NCI-H748 (cell line): ENCODE results near the gene CDH11.

Experiments
- DNase-seq: peaks from one replicate; lab custom pipeline; 2025; ENCODE audit not compliant: unreplicated experiment; lab: John Stamatoyannopoulos, UW

The CDH11 gene

DNA sequence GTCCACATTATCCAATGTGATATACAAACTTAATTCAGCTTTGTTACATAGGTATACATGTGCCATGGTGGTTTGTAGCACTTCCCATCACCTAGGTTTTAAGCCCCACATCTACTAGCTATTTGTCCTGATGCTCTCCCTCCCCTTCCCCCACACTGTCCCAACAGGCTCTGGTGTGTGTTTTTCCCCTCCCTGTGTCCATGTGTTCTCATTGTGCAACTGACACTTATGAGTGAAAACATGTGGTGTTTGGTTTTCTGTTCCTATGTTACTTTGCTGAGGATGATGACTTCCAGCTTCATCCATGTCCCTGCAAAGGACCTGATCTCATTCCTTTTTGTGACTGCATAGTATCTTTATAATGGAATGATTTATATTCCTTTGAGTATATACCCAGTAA lies 196.7 kb downstream of the CDH11 start:
- DNase-seq: no peak

- DNase-seq: no peak
Measured at GRCh38 chr16:64924086-64924485, 197.8 kb downstream of the CDH11 start.

DNA sequence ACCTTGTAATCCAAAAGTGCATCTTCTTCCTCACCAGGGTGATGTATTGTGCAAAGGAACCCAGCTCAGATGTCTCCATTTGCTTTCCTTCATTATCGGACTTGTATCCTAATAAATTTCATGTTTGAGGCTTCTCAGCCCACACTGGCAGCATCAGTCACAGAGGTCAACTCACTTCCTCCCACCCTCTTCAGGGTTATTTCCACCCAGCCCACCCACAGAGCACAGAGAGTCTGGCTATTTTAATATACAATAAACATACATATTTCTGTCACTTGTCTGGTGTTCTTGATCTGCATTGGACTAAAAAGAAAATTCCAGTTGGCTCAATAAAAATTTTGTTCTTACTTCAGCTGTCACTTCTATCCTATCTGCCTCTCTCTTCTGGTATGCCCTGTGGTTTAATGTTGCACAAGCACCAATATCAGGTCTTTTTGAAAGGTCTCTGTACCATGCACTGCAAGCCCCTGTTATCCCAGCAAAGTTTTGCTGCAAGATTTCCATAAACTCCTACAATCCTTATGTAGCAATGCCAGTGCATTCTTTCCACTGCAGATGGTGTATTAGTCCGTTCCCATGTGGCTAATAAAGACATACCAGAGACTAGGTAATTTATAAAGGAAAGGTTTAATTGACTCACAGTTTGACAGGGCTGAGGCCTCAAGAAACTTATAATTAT lies 201.8 kb downstream of the CDH11 start:
- no peak for DNase-seq

DNA sequence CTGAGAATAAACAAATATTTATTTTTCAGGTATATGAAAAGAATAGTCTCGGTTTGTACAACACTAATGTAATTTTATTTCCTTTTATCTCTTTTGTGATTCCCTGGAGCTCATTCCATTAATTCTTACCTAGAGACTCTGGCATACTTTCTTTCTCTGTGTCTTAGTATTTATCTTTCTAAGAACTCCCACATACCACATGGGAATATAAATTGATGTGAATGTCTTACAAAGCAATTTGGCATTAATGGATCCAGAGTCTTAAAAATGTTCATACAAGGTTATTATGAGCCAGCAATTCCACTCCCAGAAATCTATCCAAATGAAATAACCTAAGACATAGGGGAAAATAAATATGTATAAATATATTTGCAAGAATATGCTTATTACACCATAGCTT lies 202.7 kb downstream of the CDH11 start:
- DNase-seq: no peak

- DNase-seq: no peak
Measured at GRCh38 chr16:64916051-64916450, 205.8 kb downstream of the CDH11 start.

- peak; percentile 43 for DNase-seq
Measured at GRCh38 chr16:64910356-64910755, 211.5 kb downstream of the CDH11 start.

DNA sequence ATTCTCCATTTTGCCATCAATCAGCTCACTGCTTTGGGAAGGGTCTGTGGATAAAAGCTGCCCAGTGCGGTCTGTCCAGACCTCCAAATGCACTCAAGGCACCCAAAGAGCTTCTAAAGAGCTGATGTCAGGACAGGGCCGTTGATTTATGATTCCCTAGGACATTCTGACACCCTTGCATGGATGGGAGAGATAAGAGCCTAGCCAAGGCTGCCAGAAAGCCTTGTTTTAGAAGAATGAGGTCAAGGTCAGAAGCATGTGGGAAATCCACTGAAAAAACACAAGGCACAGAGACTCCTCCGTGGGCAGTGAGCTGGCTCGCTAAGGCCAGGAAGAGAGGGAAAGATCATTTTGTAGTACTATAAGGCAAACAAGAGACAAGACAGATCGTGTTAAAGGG lies 214.0 kb downstream of the CDH11 start:
- no peak for DNase-seq

DNA sequence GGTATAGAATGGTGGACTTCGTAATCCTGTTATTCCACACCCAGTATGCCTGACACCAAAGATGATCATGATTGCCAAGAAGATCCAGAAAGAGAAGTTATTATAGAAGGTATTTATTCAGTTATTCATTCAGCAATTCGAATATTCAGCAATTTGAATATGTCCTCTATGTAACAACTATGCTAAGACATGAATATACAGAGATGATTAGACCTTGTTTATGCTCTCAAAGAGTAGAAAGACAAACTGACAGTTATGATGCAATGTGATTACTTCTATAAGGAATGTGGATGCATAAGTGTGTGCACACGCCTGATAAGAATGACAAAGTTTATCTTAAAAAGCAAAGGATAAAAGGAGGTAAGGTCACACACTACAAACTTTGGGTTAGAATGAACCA lies 218.1 kb downstream of the CDH11 start:
- no peak for DNase-seq

DNA sequence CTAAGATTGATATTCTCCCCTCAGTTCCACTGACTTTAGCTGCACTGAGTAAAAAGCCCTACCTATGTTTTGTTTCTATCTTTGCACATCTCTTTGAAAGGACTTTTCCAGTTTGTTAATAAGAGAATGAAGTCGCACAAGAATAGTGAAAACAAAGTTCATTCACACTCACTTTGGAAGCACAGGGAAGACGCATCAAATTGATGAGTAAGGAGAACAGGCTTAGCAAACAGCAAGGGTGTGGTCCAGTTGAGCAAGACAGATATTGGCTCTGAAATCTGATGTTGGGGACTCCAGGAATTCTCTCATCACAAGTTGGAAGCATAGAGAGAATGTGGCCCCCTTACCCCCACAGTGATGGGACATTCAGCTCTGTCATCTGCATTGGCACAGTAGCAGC lies 221.3 kb downstream of the CDH11 start:
- DNase-seq: no peak

DNA sequence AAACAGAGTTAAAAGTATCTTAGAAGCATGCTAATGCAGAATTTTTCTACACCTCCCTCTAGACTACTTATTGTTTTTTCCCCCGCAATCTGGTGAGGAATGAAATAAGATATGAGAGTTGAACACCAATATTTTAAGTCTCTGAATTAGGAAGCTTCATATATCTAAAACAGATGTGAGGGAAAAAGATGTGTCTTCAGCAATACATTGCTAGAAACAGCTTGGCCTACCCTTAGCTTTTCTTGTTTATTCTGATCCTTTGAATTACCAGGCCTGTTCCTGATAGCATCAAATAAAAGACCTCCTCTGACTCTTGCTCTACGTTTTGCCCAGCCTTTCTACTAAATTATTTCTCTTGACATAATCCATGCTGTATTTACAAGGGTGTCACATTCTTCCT lies 221.8 kb downstream of the CDH11 start:
- no peak for DNase-seq

- no peak for DNase-seq
Measured at GRCh38 chr16:64898159-64898558, 223.7 kb downstream of the CDH11 start.
